HepG2 (cell line): ENCODE measurements around the gene SDR39U1. TPM values are rescaled to one million over a fixed set of nuclear protein-coding genes. Genes with fewer than 3 reads are reported as not detected.

Experiments
- ATF1 ChIP-seq: IDR thresholded peaks from 2 replicates; pipeline ENCODE4 v1.6.1; 2016; ENCODE audit warnings: mild to moderate bottlenecking, control low read depth
- ETS1 ChIP-seq: sonication (generic); formaldehyde crosslinking; IDR thresholded peaks from 2 replicates; pipeline ENCODE4 v1.4.0; 2020; ENCODE audit warnings: missing genetic modification reagents
- FOSL1 ChIP-seq: sonication (generic); formaldehyde crosslinking; IDR thresholded peaks from 2 replicates; pipeline ENCODE4 v1.9.0; 2021; ENCODE audit warnings: missing genetic modification reagents, borderline replicate concordance
- FOXC1 ChIP-seq: sonication (generic); formaldehyde crosslinking; IDR thresholded peaks from 2 replicates; pipeline ENCODE4 v1.8.0; 2022; ENCODE audit warnings: mild to moderate bottlenecking, missing genetic modification reagents, borderline replicate concordance
- GATAD1 ChIP-seq: IDR thresholded peaks from 2 replicates; pipeline ENCODE4 v1.6.1; 2016; ENCODE audit warnings: missing genetic modification reagents, missing compliant biosample characterization
- GTF3A ChIP-seq: sonication (generic); formaldehyde crosslinking; conservative IDR thresholded peaks from 2 replicates; pipeline ENCODE4 v1.4.0; 2020; ENCODE audit warnings: mild to moderate bottlenecking, missing genetic modification reagents
- JUND ChIP-seq: sonication (generic); formaldehyde crosslinking; IDR thresholded peaks from 2 replicates; pipeline ENCODE4 v1.8.0; 2022; ENCODE audit warnings: mild to moderate bottlenecking, missing genetic modification reagents
- MED13 ChIP-seq: sonication (generic); formaldehyde crosslinking; IDR thresholded peaks from 2 replicates; pipeline ENCODE4 v1.5.0; 2020; ENCODE audit warnings: missing genetic modification reagents
- NFIC ChIP-seq: IDR thresholded peaks from 2 replicates; pipeline ENCODE4 v1.6.1; 2012; ENCODE audit warnings: mild to moderate bottlenecking, low read length, inconsistent platforms
- NR1H2 ChIP-seq: sonication (generic); formaldehyde crosslinking; IDR thresholded peaks from 2 replicates; pipeline ENCODE4 v1.8.1; 2022; ENCODE audit warnings: low read depth, missing genetic modification reagents, borderline replicate concordance
- PCBP1 ChIP-seq: fragments of 200-400 bp; formaldehyde crosslinking; IDR thresholded peaks from 2 replicates; pipeline ENCODE4 v1.6.1; 2017; ENCODE audit warnings: mild to moderate bottlenecking, low read depth, low read length, borderline replicate concordance
- RAD51 ChIP-seq: fragments of 450-650 bp; IDR thresholded peaks from 2 replicates; pipeline ENCODE4 v1.6.1; 2016; ENCODE audit warnings: borderline replicate concordance
- REPIN1 ChIP-seq: sonication (generic); formaldehyde crosslinking; IDR thresholded peaks from 2 replicates; pipeline ENCODE4 v1.8.0; 2022; ENCODE audit warnings: missing genetic modification reagents, low read depth, mild to moderate bottlenecking, borderline replicate concordance
- RNF2 ChIP-seq: fragments of 450-650 bp; conservative IDR thresholded peaks from 2 replicates; pipeline ENCODE4 v1.6.1; 2016; ENCODE audit warnings: low read depth
- SMAD9 ChIP-seq: sonication (generic); formaldehyde crosslinking; IDR thresholded peaks from 2 replicates; pipeline ENCODE4 v1.5.1; 2020; ENCODE audit warnings: mild to moderate bottlenecking, missing genetic modification reagents
- XBP1 ChIP-seq: sonication (generic); formaldehyde crosslinking; IDR thresholded peaks from 2 replicates; pipeline ENCODE4 v1.5.0; 2020; ENCODE audit warnings: missing genetic modification reagents
- ZFAT ChIP-seq: sonication (generic); formaldehyde crosslinking; conservative IDR thresholded peaks from 2 replicates; pipeline ENCODE4 v1.8.1; 2023; ENCODE audit warnings: missing genetic modification reagents, inconsistent platforms
- ZNF432 ChIP-seq: sonication (generic); formaldehyde crosslinking; IDR thresholded peaks from 2 replicates; pipeline ENCODE4 v1.5.0; 2020; ENCODE audit warnings: missing genetic modification reagents, mild to moderate bottlenecking, borderline replicate concordance
- ZNF496 ChIP-seq: sonication (generic); formaldehyde crosslinking; IDR thresholded peaks from 2 replicates; pipeline ENCODE4 v1.8.1; 2023; ENCODE audit warnings: mild to moderate bottlenecking, moderate library complexity, missing genetic modification reagents; ENCODE audit not compliant: insufficient replicate concordance
- ZNF629 ChIP-seq: sonication (generic); formaldehyde crosslinking; conservative IDR thresholded peaks from 2 replicates; pipeline ENCODE4 v1.5.0; 2020; ENCODE audit warnings: missing genetic modification reagents
- ZNF7 ChIP-seq: IDR thresholded peaks from 2 replicates; pipeline ENCODE4 v1.6.1; 2016; ENCODE audit warnings: missing biosample characterization, missing genetic modification reagents
- polyA plus RNA-seq, 8 experiments: library from polyadenylated mRNA; depleted of rRNA in 3 of 8; stranded (reverse) in 7 of 8; unstranded in 1 of 8; fragments of >200 nt; fragmentation: Illumina TruSeq in 4 of 8; extraction: Trizol in 4 of 8; gene quantifications; 2 replicates each; pipeline versions ENCODE4 v1.2.1 to v1.2.3, GENCODE V29; 2011 to 2016; ENCODE audit warnings: low read depth in 4 of 8, missing spikeins in 1 of 8, mixed read lengths in 1 of 8; ENCODE audit not compliant: insufficient read depth in 1 of 8
- total RNA-seq, 5 experiments: library from RNA; depleted of rRNA; stranded (reverse); fragments of >200 nt; fragmentation: Illumina TruSeq; extraction: Trizol; gene quantifications; 2 replicates each; pipeline ENCODE4 v1.2.3, GENCODE V29; 2016; ENCODE audit warnings: low read depth in 1 of 5
- TF ChIP-seq, protein P1 (sequence below): IDR thresholded peaks from 2 replicates; pipeline ENCODE4 v1.6.1; 2012; ENCODE audit warnings: low read length, improper control_type of control experiment
- TF ChIP-seq, protein P2 (sequence below): sonication (generic); formaldehyde crosslinking; IDR thresholded peaks from 2 replicates; pipeline ENCODE4 v1.4.0; 2020; ENCODE audit warnings: missing genetic modification reagents
- TF ChIP-seq, protein P3 (sequence below): sonication (generic); formaldehyde crosslinking; IDR thresholded peaks from 2 replicates; pipeline ENCODE4 v1.8.1; 2023; ENCODE audit warnings: mild to moderate bottlenecking, moderate library complexity, missing genetic modification reagents

The SDR39U1 gene
- total and polyA plus RNA-seq, 2 of the 13 experiments (the other 11 are each of a cell fraction or from before 2014, with no cell fraction given), result 34.4 to 129 TPM

DNA sequence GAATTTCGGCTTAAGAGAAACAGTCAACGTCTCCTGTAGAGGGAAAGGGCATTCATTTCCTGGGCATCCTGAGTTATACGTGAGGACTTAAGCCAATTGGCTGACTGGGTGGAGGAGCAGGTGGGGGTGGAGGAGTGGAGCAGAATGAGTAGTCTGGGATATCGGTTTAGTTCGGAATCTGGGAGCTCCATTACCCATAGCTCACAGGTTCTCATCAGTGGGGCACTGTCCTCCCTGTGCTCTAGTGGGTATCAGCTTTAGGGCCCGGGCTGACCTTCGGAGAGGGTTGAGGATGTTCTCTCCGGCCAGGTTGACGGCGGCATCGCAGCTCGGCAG lies 704 bp downstream of the SDR39U1 start (continued):
- no peak for TF ChIP-seq ETS1
- no peak; the same call in 1 of the 2 replicates for TF ChIP-seq ZNF7 (CRISPR knock-in tag)
- TF ChIP-seq, protein P1, sequence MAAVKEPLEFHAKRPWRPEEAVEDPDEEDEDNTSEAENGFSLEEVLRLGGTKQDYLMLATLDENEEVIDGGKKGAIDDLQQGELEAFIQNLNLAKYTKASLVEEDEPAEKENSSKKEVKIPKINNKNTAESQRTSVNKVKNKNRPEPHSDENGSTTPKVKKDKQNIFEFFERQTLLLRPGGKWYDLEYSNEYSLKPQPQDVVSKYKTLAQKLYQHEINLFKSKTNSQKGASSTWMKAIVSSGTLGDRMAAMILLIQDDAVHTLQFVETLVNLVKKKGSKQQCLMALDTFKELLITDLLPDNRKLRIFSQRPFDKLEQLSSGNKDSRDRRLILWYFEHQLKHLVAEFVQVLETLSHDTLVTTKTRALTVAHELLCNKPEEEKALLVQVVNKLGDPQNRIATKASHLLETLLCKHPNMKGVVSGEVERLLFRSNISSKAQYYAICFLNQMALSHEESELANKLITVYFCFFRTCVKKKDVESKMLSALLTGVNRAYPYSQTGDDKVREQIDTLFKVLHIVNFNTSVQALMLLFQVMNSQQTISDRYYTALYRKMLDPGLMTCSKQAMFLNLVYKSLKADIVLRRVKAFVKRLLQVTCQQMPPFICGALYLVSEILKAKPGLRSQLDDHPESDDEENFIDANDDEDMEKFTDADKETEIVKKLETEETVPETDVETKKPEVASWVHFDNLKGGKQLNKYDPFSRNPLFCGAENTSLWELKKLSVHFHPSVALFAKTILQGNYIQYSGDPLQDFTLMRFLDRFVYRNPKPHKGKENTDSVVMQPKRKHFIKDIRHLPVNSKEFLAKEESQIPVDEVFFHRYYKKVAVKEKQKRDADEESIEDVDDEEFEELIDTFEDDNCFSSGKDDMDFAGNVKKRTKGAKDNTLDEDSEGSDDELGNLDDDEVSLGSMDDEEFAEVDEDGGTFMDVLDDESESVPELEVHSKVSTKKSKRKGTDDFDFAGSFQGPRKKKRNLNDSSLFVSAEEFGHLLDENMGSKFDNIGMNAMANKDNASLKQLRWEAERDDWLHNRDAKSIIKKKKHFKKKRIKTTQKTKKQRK, result no peak
- 0 out of 2 replicates have a peak, but pooled peaks have one; percentile 24 for TF ChIP-seq RNF2
- TF ChIP-seq RAD51, result no peak
- TF ChIP-seq ZNF629, result no peak
- peak; percentile 83; the same call in 1 of the 2 replicates for TF ChIP-seq GTF3A
- TF ChIP-seq ZFAT (CRISPR knock-in tag), result 0 out of 2 replicates have a peak, but pooled peaks have one; percentile 6
- TF ChIP-seq XBP1 (CRISPR knock-in tag), result no peak
- TF ChIP-seq, protein P2, sequence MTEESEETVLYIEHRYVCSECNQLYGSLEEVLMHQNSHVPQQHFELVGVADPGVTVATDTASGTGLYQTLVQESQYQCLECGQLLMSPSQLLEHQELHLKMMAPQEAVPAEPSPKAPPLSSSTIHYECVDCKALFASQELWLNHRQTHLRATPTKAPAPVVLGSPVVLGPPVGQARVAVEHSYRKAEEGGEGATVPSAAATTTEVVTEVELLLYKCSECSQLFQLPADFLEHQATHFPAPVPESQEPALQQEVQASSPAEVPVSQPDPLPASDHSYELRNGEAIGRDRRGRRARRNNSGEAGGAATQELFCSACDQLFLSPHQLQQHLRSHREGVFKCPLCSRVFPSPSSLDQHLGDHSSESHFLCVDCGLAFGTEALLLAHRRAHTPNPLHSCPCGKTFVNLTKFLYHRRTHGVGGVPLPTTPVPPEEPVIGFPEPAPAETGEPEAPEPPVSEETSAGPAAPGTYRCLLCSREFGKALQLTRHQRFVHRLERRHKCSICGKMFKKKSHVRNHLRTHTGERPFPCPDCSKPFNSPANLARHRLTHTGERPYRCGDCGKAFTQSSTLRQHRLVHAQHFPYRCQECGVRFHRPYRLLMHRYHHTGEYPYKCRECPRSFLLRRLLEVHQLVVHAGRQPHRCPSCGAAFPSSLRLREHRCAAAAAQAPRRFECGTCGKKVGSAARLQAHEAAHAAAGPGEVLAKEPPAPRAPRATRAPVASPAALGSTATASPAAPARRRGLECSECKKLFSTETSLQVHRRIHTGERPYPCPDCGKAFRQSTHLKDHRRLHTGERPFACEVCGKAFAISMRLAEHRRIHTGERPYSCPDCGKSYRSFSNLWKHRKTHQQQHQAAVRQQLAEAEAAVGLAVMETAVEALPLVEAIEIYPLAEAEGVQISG (CRISPR knock-in tag), result no peak
- no peak for TF ChIP-seq PCBP1
- TF ChIP-seq NFIC, result no peak
- no peak; the same call in 1 of the 2 replicates for TF ChIP-seq REPIN1 (CRISPR knock-in tag)
- no peak for TF ChIP-seq ATF1 (CRISPR knock-in tag)
- TF ChIP-seq, protein P3, sequence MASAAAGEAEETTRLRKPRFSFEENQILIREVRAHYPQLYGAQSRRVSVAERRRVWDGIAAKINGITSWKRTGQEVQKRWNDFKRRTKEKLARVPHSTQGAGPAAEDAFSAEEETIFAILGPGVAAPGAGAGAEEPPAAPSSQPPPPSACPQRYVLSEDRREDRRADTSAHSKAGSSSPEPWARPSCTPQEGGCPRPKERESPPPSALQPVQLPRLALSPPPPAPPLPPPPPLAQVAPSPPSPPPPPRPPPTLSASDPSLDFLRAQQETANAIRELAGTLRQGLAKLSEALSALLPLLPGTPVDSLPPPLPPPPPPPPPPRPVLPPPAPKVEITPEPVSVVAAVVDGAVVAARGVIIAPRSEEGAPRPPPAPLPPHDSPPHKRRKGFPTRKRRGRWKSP (CRISPR knock-in tag), result no peak
- no peak for TF ChIP-seq ZNF432 (CRISPR knock-in tag)
- TF ChIP-seq GATAD1, result no peak
- TF ChIP-seq MED13 (CRISPR knock-in tag), result no peak
- peak; percentile 70; the same call in 1 of the 2 replicates for TF ChIP-seq SMAD9 (CRISPR knock-in tag)
- peak; percentile 23; the same call in 1 of the 2 replicates for TF ChIP-seq FOXC1 (CRISPR knock-in tag)
- TF ChIP-seq JUND, result no peak; the same call in 1 of the 2 replicates
- no peak for TF ChIP-seq FOSL1 (CRISPR knock-in tag)
- TF ChIP-seq NR1H2 (CRISPR knock-in tag), result 0 out of 2 replicates have a peak, but pooled peaks have one; percentile 14
- TF ChIP-seq ZNF496 (CRISPR knock-in tag), result no peak
